ENCODE measurements around the gene AGPAT4.
"Not testable (repeated sequence)": the region's sequence is repeated elsewhere in the genome, so short reads cannot be mapped to it uniquely, and the experiment has no call there.

The AGPAT4 gene

DNA sequence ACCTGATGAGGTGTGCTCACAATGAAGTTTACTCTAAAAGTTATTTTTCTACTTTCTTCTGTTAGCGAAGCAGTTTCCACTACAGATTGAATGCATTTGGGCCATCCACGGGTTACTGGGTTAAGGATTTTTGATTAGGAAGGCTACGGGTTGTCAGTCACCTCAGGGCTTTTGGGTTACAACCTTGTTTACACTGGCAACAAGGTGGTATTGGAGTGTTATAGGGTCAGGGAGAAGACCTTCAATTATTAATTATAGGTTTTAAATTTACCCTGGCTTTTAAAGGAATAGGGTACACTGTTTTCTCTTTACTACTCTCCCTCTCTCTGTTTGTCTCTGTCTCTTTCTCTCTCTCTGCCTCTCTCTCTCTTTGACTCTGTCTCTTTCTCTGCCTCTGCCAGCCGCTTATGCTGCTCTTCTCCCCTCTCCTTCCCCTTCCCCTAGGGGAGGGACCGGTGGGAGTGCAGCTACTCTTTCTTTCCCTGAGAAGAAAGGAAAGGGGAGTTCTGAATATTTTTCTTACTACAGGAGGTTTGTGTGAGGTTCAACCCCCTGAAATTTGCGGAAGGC is 40.2 kb upstream of the AGPAT4 start:
- no peak for DNase-seq
- H3K4me3 ChIP-seq (ENCODE audit: control insufficient read depth in 1 of 7, extremely low read depth in 1 of 7, insufficient read depth in 4 of 7, low read depth in 2 of 7, low read length in 6 of 7): no peak overlapping the region
- no peaks in the 10 kb centered on the region for H3K4me1 ChIP-seq (ENCODE audit: control extremely low read depth in 1 of 4, control insufficient read depth in 4 of 4, insufficient read depth in 4 of 4, low read length in 3 of 4)
- ChIA-PET CTCF (interaction anchor here (0.8 kb wide), 1 partner anchor 42 kb away, joined by 3 read pairs; no protein-coding TSS in a partner anchor), POLR2A (no interaction called here)
- peaks cover 0 to 8% (median 2%) of the 10 kb centered on the region in 5 experiments for H3K9me3 ChIP-seq (ENCODE audit: control extremely low read depth in 1 of 5, control insufficient read depth in 4 of 5, insufficient read depth in 2 of 5, low read depth in 1 of 5, low read length in 4 of 5)
- WGBS (ENCODE audit: insufficient coverage): 100% methylated on average over 1 of the region's 6 CpGs
- no peak overlapping the region for H3K27ac ChIP-seq (ENCODE audit: insufficient read depth in 1 of 2, low read depth in 1 of 2, low read length in 2 of 2, poor library complexity in 1 of 2, severe bottlenecking in 2 of 2)
- H3K27me3 ChIP-seq (replicated peaks in 2 of 5; ENCODE audit: control insufficient read depth in 4 of 5, insufficient read depth in 5 of 5, low read length in 4 of 5): peaks cover 0 to 3% (median 0%) of the 10 kb centered on the region in 5 experiments
- H3K36me3 ChIP-seq (ENCODE audit: control insufficient read depth in 4 of 4, insufficient read depth in 4 of 4, low read length in 3 of 4): no peaks in the 10 kb centered on the region

DNA sequence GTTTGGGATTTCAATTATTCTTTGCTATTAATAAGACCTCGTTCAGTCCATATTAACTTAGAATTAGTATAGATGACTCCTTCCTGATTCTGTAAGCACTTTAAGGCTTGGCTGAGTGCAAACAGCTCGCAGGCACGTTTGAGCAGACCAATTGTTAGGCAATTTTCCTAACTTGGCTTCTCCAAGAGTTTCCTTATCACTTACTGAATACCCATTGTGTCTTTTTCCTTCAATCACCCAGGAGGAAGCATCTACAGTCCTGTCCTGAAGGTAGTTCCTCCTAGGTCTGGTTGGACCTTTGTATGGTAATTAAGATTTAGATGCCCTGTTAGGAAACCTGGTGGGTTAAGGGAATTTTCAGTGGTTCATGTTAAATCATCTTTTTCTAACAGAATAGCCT is 39.6 kb upstream of the AGPAT4 start:
- H3K27me3 ChIP-seq (replicated peaks in 2 of 5; ENCODE audit: control insufficient read depth in 4 of 5, insufficient read depth in 5 of 5, low read length in 4 of 5); H3K36me3 ChIP-seq (ENCODE audit: control insufficient read depth in 4 of 4, insufficient read depth in 4 of 4, low read length in 3 of 4); POLR2A ChIA-PET; H3K9me3 ChIP-seq (ENCODE audit: control extremely low read depth in 1 of 5, control insufficient read depth in 4 of 5, insufficient read depth in 2 of 5, low read depth in 1 of 5, low read length in 4 of 5); H3K4me1 ChIP-seq (ENCODE audit: control extremely low read depth in 1 of 4, control insufficient read depth in 4 of 4, insufficient read depth in 4 of 4, low read length in 3 of 4); H3K4me3 ChIP-seq (ENCODE audit: control insufficient read depth in 1 of 7, extremely low read depth in 1 of 7, insufficient read depth in 4 of 7, low read depth in 2 of 7, low read length in 6 of 7); H3K27ac ChIP-seq (ENCODE audit: insufficient read depth in 1 of 2, low read depth in 1 of 2, low read length in 2 of 2, poor library complexity in 1 of 2, severe bottlenecking in 2 of 2); DNase-seq; CTCF ChIA-PET: not testable (repeated sequence)
- WGBS (ENCODE audit: insufficient coverage): 87% methylated on average over 3 of the region's 3 CpGs

GRCh38 chr6:161309774-161310173 is 35.9 kb upstream of the AGPAT4 start:
- H3K27me3 ChIP-seq (replicated peaks in 2 of 5; ENCODE audit: control insufficient read depth in 4 of 5, insufficient read depth in 5 of 5, low read length in 4 of 5); H3K9me3 ChIP-seq (ENCODE audit: control extremely low read depth in 1 of 5, control insufficient read depth in 4 of 5, insufficient read depth in 2 of 5, low read depth in 1 of 5, low read length in 4 of 5); H3K36me3 ChIP-seq (ENCODE audit: control insufficient read depth in 4 of 4, insufficient read depth in 4 of 4, low read length in 3 of 4); H3K4me1 ChIP-seq (ENCODE audit: control extremely low read depth in 1 of 4, control insufficient read depth in 4 of 4, insufficient read depth in 4 of 4, low read length in 3 of 4); POLR2A ChIA-PET; H3K27ac ChIP-seq (ENCODE audit: insufficient read depth in 1 of 2, low read depth in 1 of 2, low read length in 2 of 2, poor library complexity in 1 of 2, severe bottlenecking in 2 of 2); H3K4me3 ChIP-seq (ENCODE audit: control insufficient read depth in 1 of 7, extremely low read depth in 1 of 7, insufficient read depth in 4 of 7, low read depth in 2 of 7, low read length in 6 of 7); DNase-seq: not testable (repeated sequence)
- CTCF ChIA-PET: interaction anchor here (1.3 kb wide), 1 partner anchor 61 kb away, joined by 3 read pairs; no protein-coding TSS in a partner anchor
- WGBS (ENCODE audit: insufficient coverage): 100% methylated on average over 3 of the region's 7 CpGs

DNA sequence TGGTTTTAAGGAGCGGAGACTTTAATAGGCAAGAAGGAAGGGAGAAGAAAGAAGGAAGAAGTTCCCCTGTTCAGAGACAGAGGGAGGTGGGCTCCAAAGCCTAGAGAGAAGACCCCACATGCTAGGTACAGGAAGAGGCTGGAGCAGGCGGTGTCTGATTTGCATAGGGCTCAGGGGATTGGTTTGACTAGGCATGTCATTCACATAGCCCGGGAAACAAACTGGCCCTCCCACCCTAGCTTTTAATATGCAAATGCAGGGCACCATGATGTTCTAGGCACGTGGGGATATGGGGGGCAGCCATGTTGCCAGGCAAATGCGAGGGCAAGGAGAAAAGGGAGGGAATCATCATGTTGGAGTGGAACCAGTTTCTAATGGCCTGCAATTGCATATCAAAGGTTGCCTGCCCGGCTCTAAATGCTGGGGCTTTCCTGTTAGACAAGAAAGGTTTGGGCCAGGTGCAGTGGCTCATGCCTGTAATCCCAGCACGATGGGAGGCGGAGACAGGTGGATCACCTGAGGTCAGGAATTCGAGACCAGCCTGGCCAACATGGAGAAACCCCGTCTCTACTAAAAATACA is 34.3 kb upstream of the AGPAT4 start:
- Histone ChIP-seq H3K9me3 (ENCODE audit: control extremely low read depth in 1 of 5, control insufficient read depth in 4 of 5, insufficient read depth in 2 of 5, low read depth in 1 of 5, low read length in 4 of 5) (no peaks in the 10 kb centered on the region), H3K4me3 (ENCODE audit: control insufficient read depth in 1 of 7, extremely low read depth in 1 of 7, insufficient read depth in 4 of 7, low read depth in 2 of 7, low read length in 6 of 7) (no peak overlapping the region), H3K36me3 (ENCODE audit: control insufficient read depth in 4 of 4, insufficient read depth in 4 of 4, low read length in 3 of 4) (no peaks in the 10 kb centered on the region), H3K27ac (ENCODE audit: insufficient read depth in 1 of 2, low read depth in 1 of 2, low read length in 2 of 2, poor library complexity in 1 of 2, severe bottlenecking in 2 of 2) (no peak overlapping the region), H3K27me3 (replicated peaks in 2 of 5; ENCODE audit: control insufficient read depth in 4 of 5, insufficient read depth in 5 of 5, low read length in 4 of 5) (no peaks in the 10 kb centered on the region), H3K4me1 (ENCODE audit: control extremely low read depth in 1 of 4, control insufficient read depth in 4 of 4, insufficient read depth in 4 of 4, low read length in 3 of 4) (no peaks in the 10 kb centered on the region)
- DNase-seq: no peak
- ChIA-PET POLR2A (no interaction called here), CTCF (no interaction called here)
- WGBS (ENCODE audit: insufficient coverage): 87% methylated on average over 9 of the region's 10 CpGs

DNA sequence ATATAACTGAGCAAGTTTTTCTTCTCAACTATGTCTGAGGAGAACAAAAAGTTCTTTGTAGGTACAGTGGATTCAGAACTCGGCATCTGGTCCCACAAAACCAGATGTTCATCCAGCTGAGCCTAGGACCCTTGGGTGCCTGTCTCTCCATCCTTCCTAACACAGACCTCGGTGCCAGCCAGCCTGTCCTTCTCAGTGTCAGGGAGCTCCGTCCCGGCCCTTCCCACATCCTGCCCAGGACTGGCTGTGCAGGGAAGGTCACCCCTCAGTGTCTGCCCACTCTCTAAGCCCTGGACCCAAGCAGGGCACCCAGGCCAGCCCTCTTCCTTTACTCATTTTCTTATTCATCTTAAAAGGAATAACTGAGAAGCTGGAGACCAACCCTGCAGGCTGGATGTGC is 32.0 kb upstream of the AGPAT4 start:
- Histone ChIP-seq H3K4me3 (ENCODE audit: control insufficient read depth in 1 of 7, extremely low read depth in 1 of 7, insufficient read depth in 4 of 7, low read depth in 2 of 7, low read length in 6 of 7) (no peak overlapping the region), H3K27me3 (replicated peaks in 2 of 5; ENCODE audit: control insufficient read depth in 4 of 5, insufficient read depth in 5 of 5, low read length in 4 of 5) (no peaks in the 10 kb centered on the region), H3K36me3 (ENCODE audit: control insufficient read depth in 4 of 4, insufficient read depth in 4 of 4, low read length in 3 of 4) (no peaks in the 10 kb centered on the region), H3K27ac (ENCODE audit: insufficient read depth in 1 of 2, low read depth in 1 of 2, low read length in 2 of 2, poor library complexity in 1 of 2, severe bottlenecking in 2 of 2) (no peak overlapping the region), H3K4me1 (ENCODE audit: control extremely low read depth in 1 of 4, control insufficient read depth in 4 of 4, insufficient read depth in 4 of 4, low read length in 3 of 4) (no peaks in the 10 kb centered on the region), H3K9me3 (ENCODE audit: control extremely low read depth in 1 of 5, control insufficient read depth in 4 of 5, insufficient read depth in 2 of 5, low read depth in 1 of 5, low read length in 4 of 5) (no peaks in the 10 kb centered on the region)
- 95% methylated on average over 4 of the region's 4 CpGs for WGBS (ENCODE audit: insufficient coverage)
- ChIA-PET POLR2A (no interaction called here), CTCF (interaction anchor here (0.6 kb wide), 1 partner anchor 573 kb away, joined by 3 read pairs; no protein-coding TSS in a partner anchor)
- no peak for DNase-seq

DNA sequence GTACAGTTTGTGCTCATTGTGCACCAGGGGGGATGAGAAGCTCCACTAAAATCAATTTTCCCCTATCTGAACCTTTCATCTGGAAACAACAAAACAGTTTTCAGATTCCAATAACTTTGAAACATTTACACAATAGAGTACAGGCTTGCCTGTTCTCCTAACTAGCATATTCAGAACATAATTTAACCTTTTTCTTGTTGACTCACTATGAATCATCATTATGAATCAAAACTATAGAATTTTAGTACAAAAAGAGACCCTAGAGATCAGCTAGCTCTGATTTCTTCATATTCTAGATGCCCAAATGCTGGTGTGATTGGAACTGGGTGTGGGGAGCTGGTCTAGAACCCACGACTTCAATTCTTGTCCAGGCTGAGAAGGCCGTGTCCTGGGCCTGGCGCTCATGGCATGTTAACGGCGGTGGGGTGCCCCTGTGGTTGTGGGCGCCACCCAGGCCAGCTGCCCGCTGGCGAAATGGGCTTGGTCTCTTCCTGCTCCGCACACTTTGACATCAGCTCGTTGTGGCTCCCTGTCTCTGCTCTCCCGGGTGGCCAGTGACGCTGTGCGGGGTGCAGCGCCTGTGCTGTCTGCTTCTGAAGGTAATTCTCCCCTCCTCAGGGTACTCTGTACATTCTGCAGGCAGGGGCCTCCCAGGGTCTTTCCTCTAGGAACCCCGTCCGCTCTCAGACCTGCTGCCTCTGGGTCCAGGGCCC is 29.9 kb upstream of the AGPAT4 start:
- 98% methylated on average over 16 of the region's 16 CpGs for WGBS (ENCODE audit: insufficient coverage)
- Histone ChIP-seq H3K4me1 (ENCODE audit: control extremely low read depth in 1 of 4, control insufficient read depth in 4 of 4, insufficient read depth in 4 of 4, low read length in 3 of 4) (no peaks in the 10 kb centered on the region), H3K4me3 (ENCODE audit: control insufficient read depth in 1 of 7, extremely low read depth in 1 of 7, insufficient read depth in 4 of 7, low read depth in 2 of 7, low read length in 6 of 7) (no peak overlapping the region), H3K27me3 (replicated peaks in 2 of 5; ENCODE audit: control insufficient read depth in 4 of 5, insufficient read depth in 5 of 5, low read length in 4 of 5) (no peaks in the 10 kb centered on the region), H3K27ac (ENCODE audit: insufficient read depth in 1 of 2, low read depth in 1 of 2, low read length in 2 of 2, poor library complexity in 1 of 2, severe bottlenecking in 2 of 2) (no peak overlapping the region), H3K36me3 (ENCODE audit: control insufficient read depth in 4 of 4, insufficient read depth in 4 of 4, low read length in 3 of 4) (no peaks in the 10 kb centered on the region), H3K9me3 (ENCODE audit: control extremely low read depth in 1 of 5, control insufficient read depth in 4 of 5, insufficient read depth in 2 of 5, low read depth in 1 of 5, low read length in 4 of 5) (no peaks in the 10 kb centered on the region)
- DNase-seq: no peak
- CTCF ChIA-PET: no interaction called here
- POLR2A ChIA-PET: no interaction called here

DNA sequence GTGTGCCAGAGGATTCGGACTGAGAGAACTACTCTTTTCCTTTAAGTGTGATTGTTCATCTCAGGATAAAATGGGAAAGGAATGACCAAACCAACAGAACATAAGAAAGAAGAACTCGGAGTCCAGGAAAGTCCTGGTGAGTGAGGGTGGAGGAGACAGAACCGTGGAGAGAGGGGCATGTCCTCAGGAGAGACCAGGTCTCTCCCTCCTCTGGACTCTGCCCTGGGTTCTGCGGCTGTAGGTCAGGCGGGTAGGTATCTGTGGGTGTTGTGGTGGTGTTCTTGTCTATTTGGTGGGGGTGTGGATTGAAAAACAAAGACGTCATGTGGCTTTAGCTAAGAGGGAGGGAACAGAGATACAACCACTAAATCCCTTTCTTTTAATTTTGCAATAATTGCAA is 29.1 kb upstream of the AGPAT4 start:
- H3K27me3 ChIP-seq (replicated peaks in 2 of 5; ENCODE audit: control insufficient read depth in 4 of 5, insufficient read depth in 5 of 5, low read length in 4 of 5): no peaks in the 10 kb centered on the region
- no peak overlapping the region for H3K27ac ChIP-seq (ENCODE audit: insufficient read depth in 1 of 2, low read depth in 1 of 2, low read length in 2 of 2, poor library complexity in 1 of 2, severe bottlenecking in 2 of 2)
- CTCF ChIA-PET: no interaction called here
- 93% methylated on average over 3 of the region's 6 CpGs for WGBS (ENCODE audit: insufficient coverage)
- DNase-seq: no peak
- POLR2A ChIA-PET: no interaction called here
- no peak overlapping the region for H3K4me3 ChIP-seq (ENCODE audit: control insufficient read depth in 1 of 7, extremely low read depth in 1 of 7, insufficient read depth in 4 of 7, low read depth in 2 of 7, low read length in 6 of 7)
- H3K36me3 ChIP-seq (ENCODE audit: control insufficient read depth in 4 of 4, insufficient read depth in 4 of 4, low read length in 3 of 4): no peaks in the 10 kb centered on the region
- no peaks in the 10 kb centered on the region for H3K4me1 ChIP-seq (ENCODE audit: control extremely low read depth in 1 of 4, control insufficient read depth in 4 of 4, insufficient read depth in 4 of 4, low read length in 3 of 4)
- peaks cover 0 to under 1% (median 0%) of the 10 kb centered on the region in 5 experiments for H3K9me3 ChIP-seq (ENCODE audit: control extremely low read depth in 1 of 5, control insufficient read depth in 4 of 5, insufficient read depth in 2 of 5, low read depth in 1 of 5, low read length in 4 of 5)
